SK-N-SH (cell line): Measurements from ENCODE around the gene FMO3.

ENCODE experiments used
- EP300 ChIP-seq, 2 experiments: IDR thresholded peaks; 2 replicates each; pipeline versions ENCODE4 v1.4.0 to v1.6.1; 2012; ENCODE audit warnings: borderline replicate concordance in 1 of 2, low read depth in 1 of 2, low read length in 1 of 2
- FOXM1 ChIP-seq: IDR thresholded peaks from 2 replicates; pipeline ENCODE4 v1.4.0; 2012; ENCODE audit warnings: low read depth, mild to moderate bottlenecking
- NFIC ChIP-seq: IDR thresholded peaks from 2 replicates; pipeline ENCODE4 v1.4.0; 2012; ENCODE audit warnings: borderline replicate concordance
- TF ChIP-seq, protein P1 (sequence below): fragments of 200-600 bp; sonication (generic); IDR thresholded peaks from 2 replicates; pipeline ENCODE4 v1.6.1; 2017; ENCODE audit warnings: antibody characterized with exemption, mild to moderate bottlenecking, moderate library complexity
- TF ChIP-seq, protein P2 (sequence below): IDR thresholded peaks from 2 replicates; pipeline ENCODE4 v1.4.0; 2012; ENCODE audit warnings: low read depth

DNA sequence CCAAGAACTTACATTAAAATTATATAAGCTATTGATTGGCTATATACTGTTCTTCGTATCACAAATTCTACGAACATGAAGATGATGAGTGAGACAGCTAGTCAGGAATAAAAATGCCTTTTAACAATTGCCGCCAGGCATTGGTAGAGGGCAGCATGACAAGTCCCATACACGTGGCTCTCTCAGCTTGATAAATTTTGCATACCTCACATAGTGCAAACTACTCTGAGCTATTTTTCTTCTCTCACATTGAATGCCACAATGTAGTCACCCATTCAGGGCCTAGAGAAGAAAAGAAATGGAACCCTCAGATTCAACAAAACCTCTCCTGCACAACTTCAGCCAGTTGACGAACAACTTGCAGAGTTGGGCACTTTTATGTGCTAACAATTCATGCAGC, 67.4 kb downstream of the FMO3 start:
- TF ChIP-seq, protein P1, sequence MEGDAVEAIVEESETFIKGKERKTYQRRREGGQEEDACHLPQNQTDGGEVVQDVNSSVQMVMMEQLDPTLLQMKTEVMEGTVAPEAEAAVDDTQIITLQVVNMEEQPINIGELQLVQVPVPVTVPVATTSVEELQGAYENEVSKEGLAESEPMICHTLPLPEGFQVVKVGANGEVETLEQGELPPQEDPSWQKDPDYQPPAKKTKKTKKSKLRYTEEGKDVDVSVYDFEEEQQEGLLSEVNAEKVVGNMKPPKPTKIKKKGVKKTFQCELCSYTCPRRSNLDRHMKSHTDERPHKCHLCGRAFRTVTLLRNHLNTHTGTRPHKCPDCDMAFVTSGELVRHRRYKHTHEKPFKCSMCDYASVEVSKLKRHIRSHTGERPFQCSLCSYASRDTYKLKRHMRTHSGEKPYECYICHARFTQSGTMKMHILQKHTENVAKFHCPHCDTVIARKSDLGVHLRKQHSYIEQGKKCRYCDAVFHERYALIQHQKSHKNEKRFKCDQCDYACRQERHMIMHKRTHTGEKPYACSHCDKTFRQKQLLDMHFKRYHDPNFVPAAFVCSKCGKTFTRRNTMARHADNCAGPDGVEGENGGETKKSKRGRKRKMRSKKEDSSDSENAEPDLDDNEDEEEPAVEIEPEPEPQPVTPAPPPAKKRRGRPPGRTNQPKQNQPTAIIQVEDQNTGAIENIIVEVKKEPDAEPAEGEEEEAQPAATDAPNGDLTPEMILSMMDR: no peak
- no peak for TF ChIP-seq EP300 (IDR thresholded peaks at IDR 0.05; ENCODE audit: borderline replicate concordance in 1 of 2, low read depth in 1 of 2, low read length in 1 of 2)
- no peak for TF ChIP-seq NFIC
- TF ChIP-seq, protein P2, sequence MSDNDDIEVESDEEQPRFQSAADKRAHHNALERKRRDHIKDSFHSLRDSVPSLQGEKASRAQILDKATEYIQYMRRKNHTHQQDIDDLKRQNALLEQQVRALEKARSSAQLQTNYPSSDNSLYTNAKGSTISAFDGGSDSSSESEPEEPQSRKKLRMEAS: no peak
- no peak for TF ChIP-seq FOXM1
